Naive thymus-derived CD4-positive, alpha-beta T cell (primary cell): ENCODE measurements around the gene CXCL6. TPM values are rescaled to one million over a fixed set of nuclear protein-coding genes. Genes with fewer than 3 reads are reported as not detected.

Source experiments
- ATAC-seq: fragments of 150-1000 bp; cut with Tn5 transposase; 2 replicates; pipeline ENCODE4 v1.10.0; 2021; ENCODE audit warnings: mild to moderate bottlenecking, moderate library complexity
- CTCF ChIA-PET: fragments of 350-600 bp; sonication (Branson Sonifier 250); formaldehyde crosslinking; loops from one replicate; lab custom pipeline; 2021; ENCODE audit warnings: antibody characterized with exemption; lab: Charles Lee
- POLR2A ChIA-PET: fragments of 350-600 bp; sonication (Branson Sonifier 250); formaldehyde crosslinking; loops from one replicate; lab custom pipeline; 2021; ENCODE audit warnings: antibody characterized with exemption, inconsistent platforms; lab: Charles Lee
- DNase-seq, 9 donors: peaks; one replicate each; pipeline versions ENCODE4 v3.0.0 to v3.0.0-alpha.2; 2020 to 2022; ENCODE audit warnings: mixed read lengths in 1 of 9
- H3K27ac ChIP-seq: one replicate; pipeline ENCODE4 v1.7.0; 2013; ENCODE audit warnings: mild to moderate bottlenecking, low read depth, low read length, moderate library complexity
- H3K27me3 ChIP-seq, 2 donors: one replicate each; pipeline ENCODE4 v1.7.0; 2013; ENCODE audit warnings: low read length in 2 of 2, mild to moderate bottlenecking in 2 of 2, moderate library complexity in 2 of 2; ENCODE audit not compliant: control insufficient read depth in 2 of 2, insufficient read depth in 2 of 2
- H3K36me3 ChIP-seq, 3 experiments: 1 replicate in 2 of 3; 2 replicates in 1 of 3; pipeline ENCODE4 v1.7.0; 2013; ENCODE audit warnings: low read length in 3 of 3, mild to moderate bottlenecking in 3 of 3, moderate library complexity in 1 of 3; ENCODE audit not compliant: insufficient read depth in 3 of 3, control insufficient read depth in 2 of 3
- H3K4me1 ChIP-seq, 2 donors: one replicate each; pipeline ENCODE4 v1.7.0; 2013; ENCODE audit warnings: low read length in 2 of 2, mild to moderate bottlenecking in 2 of 2, moderate library complexity in 1 of 2; ENCODE audit not compliant: control insufficient read depth in 2 of 2, insufficient read depth in 2 of 2
- H3K4me3 ChIP-seq: 2 replicates; pipeline ENCODE4 v1.7.0; 2013; ENCODE audit warnings: mild to moderate bottlenecking, low read length
- H3K9me3 ChIP-seq, 3 experiments: 1 replicate in 2 of 3; 2 replicates in 1 of 3; pipeline ENCODE4 v1.7.0; 2013; ENCODE audit warnings: low read length in 3 of 3; ENCODE audit not compliant: control insufficient read depth in 2 of 3
- H3K27ac Mint-ChIP-seq, 9 donors: one replicate each; pipeline ENCODE4 v1.8.0; 2020 to 2022; ENCODE audit warnings: mixed read lengths in 9 of 9, mild to moderate bottlenecking in 8 of 9, moderate library complexity in 5 of 9, inconsistent platforms in 2 of 9
- H3K27me3 Mint-ChIP-seq, 5 donors: one replicate each; pipeline ENCODE4 v1.8.0; 2021 to 2022; ENCODE audit warnings: mixed read lengths in 5 of 5, mild to moderate bottlenecking in 1 of 5
- H3K36me3 Mint-ChIP-seq, 5 donors: one replicate each; pipeline ENCODE4 v1.8.0; 2020 to 2022; ENCODE audit warnings: mixed read lengths in 5 of 5, mild to moderate bottlenecking in 3 of 5, inconsistent platforms in 1 of 5
- H3K4me1 Mint-ChIP-seq, 7 donors: one replicate each; pipeline ENCODE4 v1.8.0; 2020 to 2022; ENCODE audit warnings: mixed read lengths in 7 of 7, mild to moderate bottlenecking in 3 of 7, inconsistent platforms in 1 of 7
- H3K4me3 Mint-ChIP-seq, 10 donors: one replicate each; pipeline ENCODE4 v1.8.0; 2020 to 2022; ENCODE audit warnings: mild to moderate bottlenecking in 10 of 10, mixed read lengths in 10 of 10, moderate library complexity in 6 of 10, inconsistent platforms in 2 of 10
- H3K9me3 Mint-ChIP-seq, 11 donors: one replicate each; pipeline ENCODE4 v1.8.0; 2020 to 2022; ENCODE audit warnings: mixed read lengths in 11 of 11, mild to moderate bottlenecking in 4 of 11, inconsistent platforms in 1 of 11, moderate library complexity in 1 of 11
- intact Hi-C, 2 donors: fragments of 100-400 bp; cut with micrococcal nuclease; formaldehyde crosslinking; loops; one replicate each; pipeline ENCODE4 v1.15.1; 2023
- polyA plus RNA-seq, 2 donors: library from polyadenylated mRNA; unstranded; fragments of 300-500 nt; fragmentation: Illumina TruSeq; gene quantifications; one replicate each; pipeline ENCODE4 v1.2.3, GENCODE V29; 2021
- total RNA-seq, 6 experiments: library from RNA in 5 of 6; stranded (reverse) in 5 of 6; gene quantifications; 1 replicate in 5 of 6; 2 replicates in 1 of 6; pipeline ENCODE4 v1.2.3 and lab custom pipeline; 2021 to 2026

CXCL6 gene
- total and polyA plus RNA-seq, 7 experiments from 2014 or later, result not detected

GRCh38 chr4:73868206-73869129, 32.0 kb downstream of the CXCL6 start:
- no peak overlapping the region for H3K27ac Mint-ChIP-seq
- intact Hi-C loops, result no loop called here
- H3K36me3 Mint-ChIP-seq, result no peaks in the 10 kb centered on the region
- Histone ChIP-seq H3K36me3 (no peaks in the 10 kb centered on the region), H3K27ac (no peak overlapping the region), H3K27me3 (no peaks in the 10 kb centered on the region), H3K4me1 (no peaks in the 10 kb centered on the region), H3K9me3 (no peaks in the 10 kb centered on the region), H3K4me3 (no peak overlapping the region)
- H3K9me3 Mint-ChIP-seq, result peaks cover 0 to 8% (median 0%) of the 10 kb centered on the region in 11 donors
- CTCF ChIA-PET, result no interaction called here
- H3K27me3 Mint-ChIP-seq, result peaks cover 22 to 30% (median 28%) of the 10 kb centered on the region in 5 donors
- ATAC-seq (no peak), DNase-seq (no peak)
- peaks cover 0 to 6% (median 0%) of the 10 kb centered on the region in 7 donors for H3K4me1 Mint-ChIP-seq
- H3K4me3 Mint-ChIP-seq, result peak overlapping the region in 4 of 10 donors; percentile 12 to 35 (median 24)
- POLR2A ChIA-PET, result no interaction called here

GRCh38 chr4:73869130-73870055, 32.9 kb downstream of the CXCL6 start, which contains the start of gene CXCL1:
TSS of gene CXCL1 (plus strand) at chr4:73869393. CDS start at chr4:73869471, 78 bp downstream.
- no peak within 1 kb of the TSS for H3K27ac Mint-ChIP-seq
- peak within 1 kb of the TSS in 5 of 10 donors; percentile 12 to 46 (median 19) for H3K4me3 Mint-ChIP-seq
- H3K4me1 Mint-ChIP-seq, result peaks cover 0 to 6% (median 0%) of the 10 kb centered on the region in 7 donors
- Histone ChIP-seq H3K27me3 (no peaks in the 10 kb centered on the region), H3K9me3 (no peaks in the 10 kb centered on the region), H3K27ac (no peak within 1 kb of the TSS), H3K36me3 (no peaks in the 10 kb centered on the region), H3K4me1 (no peaks in the 10 kb centered on the region), H3K4me3 (no peak within 1 kb of the TSS)
- H3K27me3 Mint-ChIP-seq, result peaks cover 22 to 32% (median 28%) of the 10 kb centered on the region in 5 donors
- ATAC-seq (peak; percentile 55), DNase-seq (peak in 1 of 9 donors; percentile 7)
- CTCF ChIA-PET, result no interaction called here
- H3K36me3 Mint-ChIP-seq, result no peaks in the 10 kb centered on the region
- peaks cover 0 to 8% (median 1%) of the 10 kb centered on the region in 11 donors for H3K9me3 Mint-ChIP-seq
- POLR2A ChIA-PET, result no interaction called here
- intact Hi-C loops, result no loop called here

GRCh38 chr4:73870260-73870659, 33.8 kb downstream of the CXCL6 start:
- no peak for ATAC-seq
- no peak overlapping the region for H3K4me3 ChIP-seq
- intact Hi-C loops, result no loop called here
- Mint-ChIP-seq H3K27ac (no peak overlapping the region), H3K27me3 (peaks cover 22 to 36% (median 28%) of the 10 kb centered on the region in 5 donors), H3K36me3 (no peaks in the 10 kb centered on the region), H3K4me1 (peaks cover 0 to 6% (median 0%) of the 10 kb centered on the region in 7 donors), H3K9me3 (peaks cover 0 to 8% (median 2%) of the 10 kb centered on the region in 11 donors), H3K4me3 (no peak overlapping the region)
- no peak overlapping the region for H3K27ac ChIP-seq
- no peaks in the 10 kb centered on the region for H3K27me3 ChIP-seq
- ChIA-PET CTCF (no interaction called here), POLR2A (no interaction called here)
- H3K4me1 ChIP-seq, result no peaks in the 10 kb centered on the region
- H3K36me3 ChIP-seq, result no peaks in the 10 kb centered on the region
- DNase-seq, result no peak
- H3K9me3 ChIP-seq, result no peaks in the 10 kb centered on the region

GRCh38 chr4:73870768-73871167, 34.3 kb downstream of the CXCL6 start:
- CTCF ChIA-PET, result no interaction called here
- no peak for ATAC-seq

GRCh38 chr4:73871511-73872310, 35.2 kb downstream of the CXCL6 start:
- CTCF ChIA-PET, result no interaction called here
- H3K27me3 ChIP-seq, result no peaks in the 10 kb centered on the region
- H3K9me3 ChIP-seq, result no peaks in the 10 kb centered on the region
- DNase-seq (no peak), ATAC-seq (no peak)
- no peaks in the 10 kb centered on the region for H3K4me1 ChIP-seq
- no peaks in the 10 kb centered on the region for H3K36me3 ChIP-seq
- Mint-ChIP-seq H3K27me3 (peaks cover 22 to 36% (median 28%) of the 10 kb centered on the region in 5 donors), H3K4me3 (no peak overlapping the region), H3K36me3 (no peaks in the 10 kb centered on the region), H3K4me1 (peaks cover 0 to 6% (median 0%) of the 10 kb centered on the region in 7 donors), H3K9me3 (peaks cover 0 to 8% (median 2%) of the 10 kb centered on the region in 11 donors), H3K27ac (no peak overlapping the region)
- intact Hi-C loops, result no loop called here
- H3K27ac ChIP-seq, result no peak overlapping the region
- POLR2A ChIA-PET, result no interaction called here
- H3K4me3 ChIP-seq, result no peak overlapping the region

More at GRCh38 chr4:73870768-73871167, 34.3 kb downstream of the CXCL6 start:
- no peak overlapping the region for H3K27ac Mint-ChIP-seq
- peaks cover 22 to 36% (median 28%) of the 10 kb centered on the region in 5 donors for H3K27me3 Mint-ChIP-seq
- no peak overlapping the region for H3K4me3 ChIP-seq
- H3K36me3 Mint-ChIP-seq, result no peaks in the 10 kb centered on the region
- H3K4me1 ChIP-seq, result no peaks in the 10 kb centered on the region
- POLR2A ChIA-PET, result no interaction called here
- H3K4me1 Mint-ChIP-seq, result peaks cover 0 to 6% (median 0%) of the 10 kb centered on the region in 7 donors
- H3K36me3 ChIP-seq, result no peaks in the 10 kb centered on the region
- no peaks in the 10 kb centered on the region for H3K27me3 ChIP-seq
- peaks cover 0 to 8% (median 2%) of the 10 kb centered on the region in 11 donors for H3K9me3 Mint-ChIP-seq
- H3K9me3 ChIP-seq, result no peaks in the 10 kb centered on the region
- intact Hi-C loops, result no loop called here
- H3K4me3 Mint-ChIP-seq, result no peak overlapping the region
- no peak overlapping the region for H3K27ac ChIP-seq
- no peak for DNase-seq
